Type B pancreatic cell (in vitro differentiated cells): ENCODE data around the gene SKOR1. TPM values are rescaled to one million over a fixed set of nuclear protein-coding genes. Genes with fewer than 3 reads are reported as not detected.

Source experiments
- DNase-seq: peaks from one replicate; pipeline ENCODE4 v3.0.0; 2021; ENCODE audit warnings: mixed read lengths; ENCODE audit not compliant: unreplicated experiment; ENCODE audit errors: extremely low spot score
- H3K27ac Mint-ChIP-seq: 2 replicates; pipeline ENCODE4 v1.8.0; 2021; ENCODE audit warnings: mild to moderate bottlenecking, mixed read lengths
- H3K27me3 Mint-ChIP-seq: 2 replicates; pipeline ENCODE4 v1.8.0; 2021; ENCODE audit warnings: mixed read lengths
- H3K36me3 Mint-ChIP-seq: 2 replicates; pipeline ENCODE4 v1.8.0; 2021; ENCODE audit warnings: mixed read lengths
- H3K4me1 Mint-ChIP-seq: one replicate; pipeline ENCODE4 v1.8.0; 2021; ENCODE audit warnings: mixed read lengths; ENCODE audit not compliant: unreplicated experiment
- H3K4me3 Mint-ChIP-seq: 2 replicates; pipeline ENCODE4 v1.8.0; 2021; ENCODE audit warnings: mild to moderate bottlenecking, mixed read lengths
- H3K9me3 Mint-ChIP-seq: 2 replicates; pipeline ENCODE4 v1.8.0; 2021; ENCODE audit warnings: mixed read lengths
- CTCF ChIP-seq: fragments of 200-600 bp; sonication (generic); conservative IDR thresholded peaks from 2 replicates; pipeline ENCODE4 v1.5.0; 2021; ENCODE audit warnings: antibody characterized with exemption, mild to moderate bottlenecking
- total RNA-seq: library from RNA; stranded (reverse); gene quantifications from 2 replicates; pipeline ENCODE4 v1.2.1, GENCODE V29; 2021; ENCODE audit warnings: low replicate concordance

SKOR1 gene
- total RNA-seq, 1 donor from 2014 or later = 0.65 TPM

- Mint-ChIP-seq H3K9me3 (no peaks in the 10 kb centered on the region), H3K36me3 (peaks cover 7% of the 10 kb centered on the region), H3K27me3 (no peaks in the 10 kb centered on the region), H3K4me1 (peaks cover 29% of the 10 kb centered on the region), H3K27ac (no peak overlapping the region), H3K4me3 (no peak overlapping the region)
- no peak for DNase-seq
- TF ChIP-seq CTCF = no peak
These were observed 46.3 kb upstream of the SKOR1 start for GRCh38 chr15:67778968-67779548.

GRCh38 chr15:67779549-67780111, 45.7 kb upstream of the SKOR1 start:
- Mint-ChIP-seq H3K27ac (no peak overlapping the region), H3K9me3 (no peaks in the 10 kb centered on the region), H3K36me3 (peaks cover 7% of the 10 kb centered on the region), H3K4me1 (peaks cover 29% of the 10 kb centered on the region), H3K4me3 (no peak overlapping the region), H3K27me3 (no peaks in the 10 kb centered on the region)
- TF ChIP-seq CTCF = no peak
- DNase-seq = no peak

- no peak for TF ChIP-seq CTCF
- Mint-ChIP-seq H3K9me3 (no peaks in the 10 kb centered on the region), H3K4me3 (no peak overlapping the region), H3K4me1 (peaks cover 29% of the 10 kb centered on the region), H3K36me3 (peaks cover 12% of the 10 kb centered on the region), H3K27ac (no peak overlapping the region), H3K27me3 (peaks cover 3% of the 10 kb centered on the region)
- no peak for DNase-seq
These were observed 44.2 kb upstream of the SKOR1 start for GRCh38 chr15:67781061-67781460.

- H3K4me1 Mint-ChIP-seq = peaks cover 29% of the 10 kb centered on the region
- no peak for TF ChIP-seq CTCF
- H3K4me3 Mint-ChIP-seq = no peak overlapping the region
- DNase-seq = no peak
- H3K27me3 Mint-ChIP-seq = peaks cover 3% of the 10 kb centered on the region
- H3K36me3 Mint-ChIP-seq = peaks cover 15% of the 10 kb centered on the region
- H3K9me3 Mint-ChIP-seq = no peaks in the 10 kb centered on the region
- H3K27ac Mint-ChIP-seq = no peak overlapping the region
These were observed 43.2 kb upstream of the SKOR1 start for GRCh38 chr15:67781907-67782690.

- Mint-ChIP-seq H3K27me3 (peaks cover 3% of the 10 kb centered on the region), H3K4me1 (peaks cover 29% of the 10 kb centered on the region), H3K27ac (no peak overlapping the region), H3K9me3 (no peaks in the 10 kb centered on the region), H3K4me3 (no peak overlapping the region), H3K36me3 (peaks cover 15% of the 10 kb centered on the region)
- DNase-seq = no peak
- TF ChIP-seq CTCF = no peak
These were observed 42.7 kb upstream of the SKOR1 start for GRCh38 chr15:67782691-67782991.
